MM.1S (cell line): Measurements from ENCODE around the gene PPARGC1A.

Experiments used
- DNase-seq: peaks from one replicate; pipeline ENCODE4 v3.0.0-alpha.2; 2015
- H2AFZ ChIP-seq: fragments of 300-600 bp; sonication (generic); 2 replicates; pipeline ENCODE4 v1.6.0; 2016; ENCODE audit warnings: antibody characterized with exemption, low read length
- H3F3A ChIP-seq: fragments of 300-600 bp; sonication (generic); 2 replicates; pipeline ENCODE4 v1.6.1; 2016; ENCODE audit warnings: mild to moderate bottlenecking, antibody characterized with exemption, low read length, moderate library complexity, mixed read lengths; ENCODE audit not compliant: insufficient read depth
- H3K27ac ChIP-seq: fragments of 300-600 bp; sonication (generic); 2 replicates; pipeline ENCODE4 v1.5.1; 2016; ENCODE audit warnings: mild to moderate bottlenecking, low read length
- H3K27me3 ChIP-seq: fragments of 300-600 bp; sonication (generic); replicated peaks from 2 replicates; pipeline ENCODE4 v1.6.0; 2016; ENCODE audit warnings: low read length; ENCODE audit not compliant: insufficient read depth
- H3K36me3 ChIP-seq: fragments of 300-600 bp; sonication (generic); replicated peaks from 2 replicates; pipeline ENCODE4 v1.6.1; 2016; ENCODE audit warnings: mild to moderate bottlenecking, low read length, mixed read lengths; ENCODE audit not compliant: insufficient read depth
- H3K4me1 ChIP-seq: fragments of 300-600 bp; sonication (generic); 2 replicates; pipeline ENCODE4 v1.6.1; 2016; ENCODE audit warnings: low read length, mixed read lengths
- H3K4me2 ChIP-seq: fragments of 300-600 bp; sonication (generic); 2 replicates; pipeline ENCODE4 v1.6.0; 2016; ENCODE audit warnings: low read depth, low read length
- H3K4me3 ChIP-seq: fragments of 300-600 bp; sonication (generic); 2 replicates; pipeline ENCODE4 v1.5.1; 2016; ENCODE audit warnings: low read length, mixed read lengths
- H3K79me2 ChIP-seq: fragments of 300-600 bp; sonication (generic); 2 replicates; pipeline ENCODE4 v1.6.1; 2016; ENCODE audit warnings: mixed run types, low read length, mixed read lengths
- H3K9ac ChIP-seq: fragments of 300-600 bp; sonication (generic); 2 replicates; pipeline ENCODE4 v1.6.1; 2016; ENCODE audit warnings: low read length, mixed read lengths
- H3K9me2 ChIP-seq: fragments of 300-600 bp; sonication (generic); replicated peaks from 2 replicates; pipeline ENCODE4 v1.6.1; 2016; ENCODE audit warnings: mild to moderate bottlenecking, low read length, mixed read lengths; ENCODE audit not compliant: insufficient read depth
- H3K9me3 ChIP-seq: fragments of 300-600 bp; sonication (generic); replicated peaks from 2 replicates; pipeline ENCODE4 v1.6.1; 2016; ENCODE audit warnings: mild to moderate bottlenecking, low read length, mixed read lengths; ENCODE audit not compliant: insufficient read depth
- H4K20me1 ChIP-seq: fragments of 300-600 bp; sonication (generic); 2 replicates; pipeline ENCODE4 v1.6.1; 2016; ENCODE audit warnings: mild to moderate bottlenecking, low read length, moderate library complexity, mixed read lengths; ENCODE audit not compliant: insufficient read depth
- EZH2 ChIP-seq: fragments of 300-600 bp; sonication (generic); optimal IDR thresholded peaks from 2 replicates; pipeline ENCODE3; 2017; ENCODE audit warnings: low read depth, mild to moderate bottlenecking, antibody characterized with exemption, low read length, mixed read lengths
- EZH2phosphoT487 ChIP-seq: fragments of 300-600 bp; sonication (generic); IDR thresholded peaks from 2 replicates; pipeline ENCODE4 v1.6.1; 2018; ENCODE audit warnings: antibody characterized with exemption, low read length
- TF ChIP-seq, protein P1 (sequence below): fragments of 300-600 bp; sonication (generic); IDR thresholded peaks from 2 replicates; pipeline ENCODE4 v1.5.1; 2016; ENCODE audit warnings: antibody characterized with exemption, low read length, mixed read lengths

The PPARGC1A gene

GRCh38 chr4:23934915-23935314 lies 45.1 kb upstream of the PPARGC1A start:
- H3K9me3 ChIP-seq = no peaks in the 10 kb centered on the region
- H3K4me2 ChIP-seq = no peak overlapping the region

GRCh38 chr4:23934223-23934622 lies 44.4 kb upstream of the PPARGC1A start:
- H3K9ac ChIP-seq = no peak overlapping the region
- no peaks in the 10 kb centered on the region for H3K4me1 ChIP-seq
- DNase-seq = no peak
- no peaks in the 10 kb centered on the region for H3K27me3 ChIP-seq
- H3K27ac ChIP-seq = no peak overlapping the region
- H3K79me2 ChIP-seq = no peaks in the 10 kb centered on the region
- no peaks in the 10 kb centered on the region for H4K20me1 ChIP-seq
- H3K9me2 ChIP-seq = no peaks in the 10 kb centered on the region
- no peak overlapping the region for H3K4me2 ChIP-seq
- no peaks in the 10 kb centered on the region for H3F3A ChIP-seq
- H3K4me3 ChIP-seq = no peak overlapping the region
- H3K9me3 ChIP-seq = no peaks in the 10 kb centered on the region
- TF ChIP-seq, protein P1, sequence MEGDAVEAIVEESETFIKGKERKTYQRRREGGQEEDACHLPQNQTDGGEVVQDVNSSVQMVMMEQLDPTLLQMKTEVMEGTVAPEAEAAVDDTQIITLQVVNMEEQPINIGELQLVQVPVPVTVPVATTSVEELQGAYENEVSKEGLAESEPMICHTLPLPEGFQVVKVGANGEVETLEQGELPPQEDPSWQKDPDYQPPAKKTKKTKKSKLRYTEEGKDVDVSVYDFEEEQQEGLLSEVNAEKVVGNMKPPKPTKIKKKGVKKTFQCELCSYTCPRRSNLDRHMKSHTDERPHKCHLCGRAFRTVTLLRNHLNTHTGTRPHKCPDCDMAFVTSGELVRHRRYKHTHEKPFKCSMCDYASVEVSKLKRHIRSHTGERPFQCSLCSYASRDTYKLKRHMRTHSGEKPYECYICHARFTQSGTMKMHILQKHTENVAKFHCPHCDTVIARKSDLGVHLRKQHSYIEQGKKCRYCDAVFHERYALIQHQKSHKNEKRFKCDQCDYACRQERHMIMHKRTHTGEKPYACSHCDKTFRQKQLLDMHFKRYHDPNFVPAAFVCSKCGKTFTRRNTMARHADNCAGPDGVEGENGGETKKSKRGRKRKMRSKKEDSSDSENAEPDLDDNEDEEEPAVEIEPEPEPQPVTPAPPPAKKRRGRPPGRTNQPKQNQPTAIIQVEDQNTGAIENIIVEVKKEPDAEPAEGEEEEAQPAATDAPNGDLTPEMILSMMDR = no peak
- TF ChIP-seq EZH2phosphoT487 = no peak
- no peak for TF ChIP-seq EZH2
- no peaks in the 10 kb centered on the region for H3K36me3 ChIP-seq
- no peak overlapping the region for H2AFZ ChIP-seq

More at GRCh38 chr4:23934915-23935314, 45.1 kb upstream of the PPARGC1A start:
- Histone ChIP-seq H4K20me1 (no peaks in the 10 kb centered on the region), H3K4me1 (no peaks in the 10 kb centered on the region), H3K79me2 (no peaks in the 10 kb centered on the region), H3K36me3 (no peaks in the 10 kb centered on the region), H3F3A (no peaks in the 10 kb centered on the region), H3K9me2 (no peaks in the 10 kb centered on the region), H3K4me3 (no peak overlapping the region), H3K27ac (no peak overlapping the region), H3K9ac (no peak overlapping the region), H3K27me3 (no peaks in the 10 kb centered on the region), H2AFZ (no peak overlapping the region)
- DNase-seq = no peak
- no peak for TF ChIP-seq EZH2phosphoT487
- TF ChIP-seq, protein P1 = no peak
- no peak for TF ChIP-seq EZH2

GRCh38 chr4:23932901-23933308 lies 43.1 kb upstream of the PPARGC1A start:
- Histone ChIP-seq H3K27me3 (no peaks in the 10 kb centered on the region), H2AFZ (no peak overlapping the region), H4K20me1 (no peaks in the 10 kb centered on the region), H3K79me2 (no peaks in the 10 kb centered on the region), H3K27ac (no peak overlapping the region), H3K4me2 (no peak overlapping the region), H3K9me2 (no peaks in the 10 kb centered on the region), H3K9me3 (no peaks in the 10 kb centered on the region), H3F3A (no peaks in the 10 kb centered on the region), H3K4me1 (no peaks in the 10 kb centered on the region), H3K9ac (no peak overlapping the region), H3K36me3 (no peaks in the 10 kb centered on the region), H3K4me3 (no peak overlapping the region)
- DNase-seq = no peak
- TF ChIP-seq EZH2phosphoT487 (no peak), EZH2 (no peak)
- TF ChIP-seq, protein P1 = no peak
